Mesendoderm (in vitro differentiated cells): Measurements from ENCODE around the gene PLPP1.
"Not testable (repeated sequence)": the region's sequence is repeated elsewhere in the genome, so short reads cannot be mapped to it uniquely, and the experiment has no call there.

Experiments
- DNase-seq: peaks from one replicate; pipeline ENCODE4 v3.0.0; 2013
- H2AK5ac ChIP-seq: 2 replicates; pipeline ENCODE4 v1.6.1; 2013; ENCODE audit warnings: low read length, inconsistent platforms
- H2BK120ac ChIP-seq: 2 replicates; pipeline ENCODE4 v1.6.1; 2013; ENCODE audit warnings: low read depth, mild to moderate bottlenecking, low read length, moderate library complexity, mixed read lengths
- H2BK15ac ChIP-seq: replicated peaks from 2 replicates; pipeline ENCODE4 v1.6.1; 2013; ENCODE audit warnings: low read depth, mild to moderate bottlenecking, moderate library complexity
- H2BK5ac ChIP-seq: 2 replicates; pipeline ENCODE4 v1.6.1; 2013; ENCODE audit warnings: low read length, inconsistent platforms
- H3K18ac ChIP-seq: 2 replicates; pipeline ENCODE4 v1.6.1; 2013; ENCODE audit warnings: mild to moderate bottlenecking, low read length, mixed read lengths
- H3K23ac ChIP-seq: one replicate; pipeline ENCODE4 v1.6.1; 2013; ENCODE audit warnings: low read length
- H3K27ac ChIP-seq: 2 replicates; pipeline ENCODE4 v1.5.1; 2013; ENCODE audit warnings: low read depth, mild to moderate bottlenecking, inconsistent platforms, low read length, moderate library complexity
- H3K27me3 ChIP-seq: 2 replicates; pipeline ENCODE4 v1.6.1; 2013; ENCODE audit warnings: low read length, control low read depth, mild to moderate bottlenecking, inconsistent platforms; ENCODE audit not compliant: insufficient read depth, poor library complexity
- H3K36me3 ChIP-seq: 2 replicates; pipeline ENCODE4 v1.6.1; 2013; ENCODE audit warnings: low read length, inconsistent platforms; ENCODE audit not compliant: control insufficient read depth, insufficient read depth
- H3K4ac ChIP-seq: one replicate; pipeline ENCODE4 v1.6.1; 2013; ENCODE audit warnings: low read depth, mild to moderate bottlenecking, low read length, moderate library complexity
- H3K4me1 ChIP-seq: 2 replicates; pipeline ENCODE4 v1.6.1; 2013; ENCODE audit warnings: low read depth, low read length, inconsistent platforms; ENCODE audit not compliant: control insufficient read depth
- H3K4me2 ChIP-seq: 2 replicates; pipeline ENCODE4 v1.6.1; 2013; ENCODE audit warnings: low read length
- H3K4me3 ChIP-seq: 2 replicates; pipeline ENCODE4 v1.5.1; 2013; ENCODE audit warnings: mild to moderate bottlenecking, low read length
- H3K56ac ChIP-seq: one replicate; pipeline ENCODE4 v1.6.1; 2013; ENCODE audit warnings: low read length
- H3K79me1 ChIP-seq: 2 replicates; pipeline ENCODE4 v1.6.1; 2013; ENCODE audit warnings: low read length, inconsistent platforms
- H3K79me2 ChIP-seq: 2 replicates; pipeline ENCODE4 v1.6.1; 2013; ENCODE audit warnings: mild to moderate bottlenecking, low read length; ENCODE audit not compliant: control insufficient read depth, insufficient read depth
- H3K9ac ChIP-seq: 2 replicates; pipeline ENCODE4 v1.6.1; 2013; ENCODE audit warnings: low read length, inconsistent platforms
- H4K5ac ChIP-seq: one replicate; pipeline ENCODE4 v1.6.1; 2013; ENCODE audit warnings: low read length
- H4K8ac ChIP-seq: one replicate; pipeline ENCODE4 v1.6.1; 2013; ENCODE audit warnings: low read depth, mild to moderate bottlenecking, control low read depth, low read length, moderate library complexity
- WGBS: extraction: QIAGEN DNeasy Blood & Tissue Kit; methylation state at CpG from one replicate; pipeline ENCODE4 v1.1.7; 2013; ENCODE audit warnings: low lambda C conversion rate, missing lambda C conversion rate; ENCODE audit not compliant: insufficient coverage; ENCODE audit errors: extremely low coverage; 5-methylcytosine and 5-hydroxymethylcytosine counted together

PLPP1 gene

DNA sequence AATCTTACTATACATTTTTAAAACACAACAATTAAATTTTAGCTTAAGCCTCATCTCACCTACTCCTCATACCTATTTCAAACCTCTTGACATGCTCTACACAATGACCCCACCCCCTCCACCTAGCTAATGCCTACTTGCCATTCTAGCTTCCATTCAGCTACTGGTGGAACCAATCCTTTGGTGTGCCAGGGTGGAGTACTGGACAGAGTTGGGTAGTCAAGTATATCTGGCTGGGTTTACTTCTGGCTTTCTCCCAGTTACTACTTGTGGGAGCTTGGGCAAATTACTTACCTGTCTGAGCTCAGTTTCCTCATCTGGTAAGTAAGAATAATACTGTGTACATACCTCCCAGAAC lies 24.3 kb downstream of the PLPP1 start:
- H3K23ac ChIP-seq = no peak overlapping the region
- peaks cover 10% of the 10 kb centered on the region for H3K79me1 ChIP-seq
- H3K4ac ChIP-seq = no peak overlapping the region
- no peak overlapping the region for H2BK15ac ChIP-seq
- no peak overlapping the region for H3K9ac ChIP-seq
- H4K8ac ChIP-seq = no peak overlapping the region
- no peak overlapping the region for H2AK5ac ChIP-seq
- H3K27ac ChIP-seq = no peak overlapping the region
- H2BK120ac ChIP-seq = no peak overlapping the region
- no peaks in the 10 kb centered on the region for H3K27me3 ChIP-seq
- H2BK5ac ChIP-seq = no peak overlapping the region
- H3K4me3 ChIP-seq = no peak overlapping the region
- H3K79me2 ChIP-seq = peaks cover 23% of the 10 kb centered on the region
- H3K36me3 ChIP-seq = no peaks in the 10 kb centered on the region
- DNase-seq = no peak
- no peak overlapping the region for H4K5ac ChIP-seq
- no peak overlapping the region for H3K4me2 ChIP-seq
- no peaks in the 10 kb centered on the region for H3K4me1 ChIP-seq
- H3K18ac ChIP-seq = no peak overlapping the region
- no peak overlapping the region for H3K56ac ChIP-seq

GRCh38 chr5:55509796-55510522 lies 24.8 kb downstream of the PLPP1 start:
- no peak for DNase-seq
- no peak overlapping the region for H3K56ac ChIP-seq
- no peak overlapping the region for H2AK5ac ChIP-seq
- H3K18ac ChIP-seq = no peak overlapping the region
- H4K8ac ChIP-seq = no peak overlapping the region
- no peak overlapping the region for H3K9ac ChIP-seq
- H3K4me2 ChIP-seq = no peak overlapping the region
- no peak overlapping the region for H3K4ac ChIP-seq
- H3K23ac ChIP-seq = no peak overlapping the region
- H2BK120ac ChIP-seq = no peak overlapping the region
- H3K27ac ChIP-seq = no peak overlapping the region
- H3K79me2 ChIP-seq = peaks cover 20% of the 10 kb centered on the region
- WGBS = no CpG with 5 or more reads among the region's 5 CpGs
- peaks cover 8% of the 10 kb centered on the region for H3K79me1 ChIP-seq
- no peaks in the 10 kb centered on the region for H3K4me1 ChIP-seq
- no peak overlapping the region for H4K5ac ChIP-seq
- no peaks in the 10 kb centered on the region for H3K36me3 ChIP-seq
- H3K27me3 ChIP-seq = no peaks in the 10 kb centered on the region
- no peak overlapping the region for H2BK5ac ChIP-seq
- no peak overlapping the region for H3K4me3 ChIP-seq
- H2BK15ac ChIP-seq = no peak overlapping the region

DNA sequence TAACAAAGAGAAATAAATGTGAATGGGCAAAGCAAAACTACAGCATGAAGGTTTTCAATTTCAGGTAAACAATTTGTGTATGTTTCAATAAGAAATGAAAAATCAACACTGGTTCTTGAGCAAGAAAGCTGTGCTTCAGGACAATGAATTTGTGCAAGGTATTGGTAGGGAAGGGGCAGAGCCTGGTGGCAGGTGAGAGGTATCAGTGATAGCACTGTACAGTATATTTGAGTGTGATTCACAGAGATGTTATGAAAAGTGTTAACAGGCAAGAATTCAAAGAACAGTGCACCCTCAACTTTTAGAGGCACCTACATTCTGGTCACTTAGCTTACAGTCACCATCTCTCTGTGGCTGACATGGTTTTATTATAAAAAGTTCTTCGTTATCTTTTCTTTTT lies 25.7 kb downstream of the PLPP1 start:
- no peak overlapping the region for H3K27ac ChIP-seq
- H2BK120ac ChIP-seq = no peak overlapping the region
- H3K79me1 ChIP-seq = peaks cover 8% of the 10 kb centered on the region
- no peak overlapping the region for H3K4ac ChIP-seq
- no peaks in the 10 kb centered on the region for H3K36me3 ChIP-seq
- H3K27me3 ChIP-seq = no peaks in the 10 kb centered on the region
- H3K4me1 ChIP-seq = no peaks in the 10 kb centered on the region
- H2BK5ac ChIP-seq = no peak overlapping the region
- H3K4me3 ChIP-seq = no peak overlapping the region
- no CpG with 5 or more reads among the region's 1 CpG for WGBS
- H3K9ac ChIP-seq = no peak overlapping the region
- no peak for DNase-seq
- no peak overlapping the region for H3K18ac ChIP-seq
- no peak overlapping the region for H2AK5ac ChIP-seq
- no peak overlapping the region for H3K56ac ChIP-seq
- no peak overlapping the region for H4K5ac ChIP-seq
- H3K23ac ChIP-seq = no peak overlapping the region
- peaks cover 20% of the 10 kb centered on the region for H3K79me2 ChIP-seq
- H2BK15ac ChIP-seq = no peak overlapping the region
- no peak overlapping the region for H3K4me2 ChIP-seq
- no peak overlapping the region for H4K8ac ChIP-seq

GRCh38 chr5:55507574-55507973 lies 27.2 kb downstream of the PLPP1 start:
- H3K4me2 ChIP-seq = no peak overlapping the region
- H3K36me3 ChIP-seq = no peaks in the 10 kb centered on the region
- H4K5ac ChIP-seq = no peak overlapping the region
- no peak for DNase-seq
- H2BK120ac ChIP-seq = no peak overlapping the region
- H3K4me3 ChIP-seq = no peak overlapping the region
- peaks cover 18% of the 10 kb centered on the region for H3K79me2 ChIP-seq
- H3K27me3 ChIP-seq = no peaks in the 10 kb centered on the region
- no CpG with 5 or more reads among the region's 2 CpGs for WGBS
- no peak overlapping the region for H3K56ac ChIP-seq
- H3K23ac ChIP-seq = no peak overlapping the region
- no peak overlapping the region for H2AK5ac ChIP-seq
- H2BK15ac ChIP-seq = no peak overlapping the region
- no peak overlapping the region for H3K9ac ChIP-seq
- no peak overlapping the region for H3K27ac ChIP-seq
- no peak overlapping the region for H2BK5ac ChIP-seq
- peaks cover 9% of the 10 kb centered on the region for H3K79me1 ChIP-seq
- H3K4ac ChIP-seq = no peak overlapping the region
- no peak overlapping the region for H3K18ac ChIP-seq
- no peak overlapping the region for H4K8ac ChIP-seq
- peaks cover 2% of the 10 kb centered on the region for H3K4me1 ChIP-seq

DNA sequence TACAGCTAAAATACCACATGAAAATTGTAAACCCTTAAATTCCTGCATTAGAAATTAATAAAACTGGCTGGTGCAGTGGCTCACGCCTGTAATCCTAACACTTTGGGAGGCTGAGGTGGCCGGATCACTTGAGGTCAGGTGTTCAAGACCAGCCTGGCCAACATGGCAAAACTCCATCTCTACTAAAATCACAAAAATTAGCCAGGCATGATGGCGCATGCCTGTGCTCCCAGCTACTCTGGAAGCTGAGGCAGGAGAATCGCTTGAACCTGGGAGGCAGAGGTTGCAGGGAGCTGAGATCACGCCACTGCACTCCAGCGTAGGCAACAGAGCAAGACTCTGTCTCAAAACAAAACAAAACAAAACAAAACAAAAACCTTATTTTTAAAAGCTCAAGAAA lies 29.1 kb downstream of the PLPP1 start:
- not testable (repeated sequence) for H4K5ac ChIP-seq, H3K18ac ChIP-seq, H4K8ac ChIP-seq, H3K4ac ChIP-seq, H3K79me1 ChIP-seq, H3K27ac ChIP-seq, DNase-seq, H2AK5ac ChIP-seq, H3K27me3 ChIP-seq, H2BK15ac ChIP-seq, H3K4me2 ChIP-seq, H3K9ac ChIP-seq, H3K4me3 ChIP-seq, H3K23ac ChIP-seq, H3K4me1 ChIP-seq, H2BK120ac ChIP-seq, H2BK5ac ChIP-seq, H3K36me3 ChIP-seq, H3K56ac ChIP-seq
- H3K79me2 ChIP-seq = peaks cover 17% of the 10 kb centered on the region
- no CpG with 5 or more reads among the region's 6 CpGs for WGBS

DNA sequence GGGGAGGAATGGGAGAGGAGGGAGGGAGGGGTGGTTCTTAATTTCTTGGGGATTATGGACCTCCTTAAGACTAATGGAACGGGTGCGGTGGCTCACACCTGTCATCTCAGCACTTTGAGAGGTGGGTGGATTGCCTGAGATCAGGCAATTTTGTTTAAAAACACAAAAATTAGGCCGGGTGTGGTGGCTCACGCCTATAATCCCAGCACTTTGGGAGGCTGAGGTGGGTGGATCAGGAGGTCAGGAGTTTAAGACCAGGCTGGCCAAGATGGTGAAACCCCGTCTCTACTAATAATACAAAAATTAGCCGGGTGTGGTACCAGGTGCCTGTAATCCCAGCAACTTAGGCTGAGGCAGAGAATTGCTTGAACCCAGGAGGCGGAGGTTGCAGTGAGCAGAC lies 30.8 kb downstream of the PLPP1 start:
- H3K27ac ChIP-seq, H3K4me3 ChIP-seq, H2BK120ac ChIP-seq, H3K56ac ChIP-seq, H3K79me2 ChIP-seq, DNase-seq, H3K9ac ChIP-seq, H2BK5ac ChIP-seq, H3K4me2 ChIP-seq, H4K5ac ChIP-seq, H3K4ac ChIP-seq, H3K18ac ChIP-seq, H3K27me3 ChIP-seq, H3K36me3 ChIP-seq, H3K4me1 ChIP-seq, H4K8ac ChIP-seq, H3K79me1 ChIP-seq, H2BK15ac ChIP-seq, H2AK5ac ChIP-seq, H3K23ac ChIP-seq: not testable (repeated sequence)
- WGBS = no CpG with 5 or more reads among the region's 7 CpGs
